Activated gamma-delta T cell (primary cell): ENCODE data around the gene GNAL.
"Not testable (repeated sequence)": the region's sequence is repeated elsewhere in the genome, so short reads cannot be mapped to it uniquely, and the experiment has no call there.

Experiments
- DNase-seq: peaks from one replicate; lab custom pipeline; 2025; lab: John Stamatoyannopoulos, UW
- total RNA-seq, 2 donors: gene quantifications; one replicate each; lab custom pipeline; 2026; lab: John Stamatoyannopoulos, UW

The GNAL gene
- total RNA-seq, result 0.77 to 2.4 reads per million in 2 donors

- no peak for DNase-seq
Observed at GRCh38 chr18:11688972-11689668, at the start of gene GNAL. GNAL (plus strand) TSS chr18:11689264; CDS start chr18:11689564, 300 bp downstream.

- not testable (repeated sequence) for DNase-seq
Observed at GRCh38 chr18:11647310-11647709, 41.8 kb upstream of the GNAL start.

- not testable (repeated sequence) for DNase-seq
Observed at GRCh38 chr18:11647804-11648203, 41.3 kb upstream of the GNAL start.

- DNase-seq, result no peak
Observed at GRCh38 chr18:11649839-11650238, 39.2 kb upstream of the GNAL start.

GRCh38 chr18:11651899-11652298 lies 37.2 kb upstream of the GNAL start:
- no peak for DNase-seq

GRCh38 chr18:11653521-11653920 lies 35.5 kb upstream of the GNAL start:
- no peak for DNase-seq

GRCh38 chr18:11654736-11655605 lies 34.1 kb upstream of the GNAL start:
- DNase-seq, result no peak

- DNase-seq, result no peak
Observed at GRCh38 chr18:11655606-11655932, 33.5 kb upstream of the GNAL start.

- DNase-seq, result no peak
Observed at GRCh38 chr18:11657152-11657551, 31.9 kb upstream of the GNAL start.

GRCh38 chr18:11657554-11657953 lies 31.5 kb upstream of the GNAL start:
- no peak for DNase-seq

- DNase-seq, result no peak
Observed at GRCh38 chr18:11658019-11658418, 31.0 kb upstream of the GNAL start.

GRCh38 chr18:11658989-11659388 lies 30.1 kb upstream of the GNAL start:
- no peak for DNase-seq

- no peak for DNase-seq
Observed at GRCh38 chr18:11660691-11661090, 28.4 kb upstream of the GNAL start.

GRCh38 chr18:11661430-11661829 lies 27.6 kb upstream of the GNAL start:
- no peak for DNase-seq

GRCh38 chr18:11663439-11664029 lies 25.5 kb upstream of the GNAL start:
- DNase-seq, result no peak

GRCh38 chr18:11664286-11664685 lies 24.8 kb upstream of the GNAL start:
- no peak for DNase-seq

- no peak for DNase-seq
Observed at GRCh38 chr18:11665146-11665545, 23.9 kb upstream of the GNAL start.

- DNase-seq, result no peak
Observed at GRCh38 chr18:11665587-11665986, 23.5 kb upstream of the GNAL start.

- DNase-seq, result no peak
Observed at GRCh38 chr18:11666176-11666575, 22.9 kb upstream of the GNAL start.

GRCh38 chr18:11666831-11667230 lies 22.2 kb upstream of the GNAL start:
- no peak for DNase-seq

- DNase-seq, result no peak
Observed at GRCh38 chr18:11667578-11667977, 21.5 kb upstream of the GNAL start.

GRCh38 chr18:11668441-11669169 lies 20.5 kb upstream of the GNAL start:
- no peak for DNase-seq
